K562 (cell line): ENCODE results near the gene KATNB1. TPM values are rescaled to one million over a fixed set of nuclear protein-coding genes. Genes with fewer than 3 reads are reported as not detected.

ENCODE experiments used
- CTBP1 ChIP-seq: fragments of 450-650 bp; IDR thresholded peaks from 2 replicates; pipeline ENCODE4 v1.6.1; 2016; ENCODE audit warnings: borderline replicate concordance
- GATAD2A ChIP-seq: fragments of 450-650 bp; IDR thresholded peaks from 2 replicates; pipeline ENCODE4 v1.6.1; 2017
- JUNB ChIP-seq: fragments of 450-650 bp; formaldehyde crosslinking; conservative IDR thresholded peaks from 2 replicates; pipeline ENCODE4 v1.4.0; 2020; ENCODE audit warnings: mild to moderate bottlenecking
- MEF2A ChIP-seq: IDR thresholded peaks from 2 replicates; pipeline ENCODE4 v1.6.1; 2011; ENCODE audit warnings: low read depth, mild to moderate bottlenecking, low read length, moderate library complexity; ENCODE audit not compliant: control insufficient read depth
- NONO ChIP-seq, 2 experiments: fragments of 200-400 bp in 1 of 2; fragments of 450-650 bp in 1 of 2; formaldehyde crosslinking in 1 of 2; IDR thresholded peaks; 2 replicates each; pipeline ENCODE4 v1.6.1; 2017; ENCODE audit warnings: low read depth in 2 of 2, mild to moderate bottlenecking in 2 of 2, moderate library complexity in 2 of 2, low read length in 1 of 2
- PCBP2 ChIP-seq: fragments of 200-400 bp; formaldehyde crosslinking; IDR thresholded peaks from 2 replicates; pipeline ENCODE4 v1.6.1; 2018; ENCODE audit warnings: low read length, low read depth, mild to moderate bottlenecking, moderate library complexity; ENCODE audit not compliant: poor library complexity, severe bottlenecking
- POLR2B ChIP-seq: fragments of 450-650 bp; IDR thresholded peaks from 2 replicates; pipeline ENCODE4 v1.6.1; 2018; ENCODE audit warnings: low read depth; ENCODE audit not compliant: partially characterized antibody
- POLR3A ChIP-seq: IDR thresholded peaks from 2 replicates; pipeline ENCODE4 v1.6.1; 2011; ENCODE audit warnings: borderline replicate concordance, mild to moderate bottlenecking, moderate library complexity; ENCODE audit not compliant: insufficient read length, insufficient read depth; ENCODE audit errors: extremely low read depth
- RCOR1 ChIP-seq, 2 experiments: IDR thresholded peaks; 2 replicates each; pipeline ENCODE4 v1.6.1; 2012; ENCODE audit warnings: low read depth in 2 of 2, low read length in 2 of 2, borderline replicate concordance in 1 of 2, improper control_type of control experiment in 1 of 2
- RFX7 ChIP-seq: fragments of 250-450 bp; sonication (Bioruptor Pico); IDR thresholded peaks from 2 replicates; pipeline ENCODE4 v1.5.1; 2021; ENCODE audit warnings: mild to moderate bottlenecking
- ZBTB8A ChIP-seq: fragments of 450-650 bp; IDR thresholded peaks from 2 replicates; pipeline ENCODE4 v1.6.1; 2018; ENCODE audit warnings: mild to moderate bottlenecking, moderate library complexity; ENCODE audit not compliant: partially characterized antibody
- ZNF589 ChIP-seq: fragments of 200-800 bp; sonication (Bioruptor generic); IDR thresholded peaks from 2 replicates; pipeline ENCODE4 v1.6.1; 2016; ENCODE audit warnings: low read depth, missing genetic modification characterization, missing compliant biosample characterization
- polyA plus RNA-seq, 8 experiments: library from polyadenylated mRNA; depleted of rRNA in 4 of 8; stranded (reverse) in 5 of 8; unstranded in 3 of 8; fragments of >200 nt; fragmentation: Nextera tagmentation in 2 of 8; fragmentation: Illumina TruSeq in 1 of 8; extraction: Ambion mirVana in 2 of 8; extraction: Trizol in 1 of 8; gene quantifications; 2 replicates each; pipeline versions ENCODE4 v1.2.1 to v1.2.3, GENCODE V29; 2011 to 2014; ENCODE audit warnings: inconsistent platforms in 1 of 8, missing spikeins in 1 of 8
- total RNA-seq, 7 experiments: library from RNA; depleted of rRNA in 6 of 7; stranded (reverse); fragments of >200 nt in 6 of 7; fragmentation: Illumina TruSeq in 2 of 7; extraction: Trizol in 2 of 7; gene quantifications; 2 replicates each; pipeline versions ENCODE4 v1.2.1 to v1.2.3, GENCODE V29; 2011 to 2021; ENCODE audit warnings: low replicate concordance in 1 of 7
- TF ChIP-seq, protein P1 (sequence below): sonication (generic); formaldehyde crosslinking; IDR thresholded peaks from 2 replicates; pipeline ENCODE4 v1.8.1; 2022; ENCODE audit warnings: missing genetic modification reagents
- TF ChIP-seq, protein P2 (sequence below): sonication (generic); formaldehyde crosslinking; IDR thresholded peaks from 2 replicates; pipeline ENCODE4 v1.8.0; 2022; ENCODE audit warnings: missing genetic modification reagents, mild to moderate bottlenecking, borderline replicate concordance
- TF ChIP-seq, protein P3 (sequence below): fragments of 450-650 bp; formaldehyde crosslinking; conservative IDR thresholded peaks from 2 replicates; pipeline ENCODE4 v1.4.0; 2022; ENCODE audit warnings: mild to moderate bottlenecking, missing genetic modification characterization
- TF ChIP-seq, protein P4 (sequence below): IDR thresholded peaks from 2 replicates; pipeline ENCODE4 v1.6.1; 2014; ENCODE audit warnings: antibody characterized with exemption
- TF ChIP-seq, protein P5 (sequence below): sonication (generic); formaldehyde crosslinking; IDR thresholded peaks from 2 replicates; pipeline ENCODE4 v1.8.1; 2023; ENCODE audit warnings: mild to moderate bottlenecking, missing genetic modification reagents

KATNB1 gene
- total and polyA plus RNA-seq, 9 of the 15 experiments (the other 6 are each of a cell fraction or from before 2014, with no cell fraction given): 1.2 to 52.6 (median 21.9) TPM

DNA sequence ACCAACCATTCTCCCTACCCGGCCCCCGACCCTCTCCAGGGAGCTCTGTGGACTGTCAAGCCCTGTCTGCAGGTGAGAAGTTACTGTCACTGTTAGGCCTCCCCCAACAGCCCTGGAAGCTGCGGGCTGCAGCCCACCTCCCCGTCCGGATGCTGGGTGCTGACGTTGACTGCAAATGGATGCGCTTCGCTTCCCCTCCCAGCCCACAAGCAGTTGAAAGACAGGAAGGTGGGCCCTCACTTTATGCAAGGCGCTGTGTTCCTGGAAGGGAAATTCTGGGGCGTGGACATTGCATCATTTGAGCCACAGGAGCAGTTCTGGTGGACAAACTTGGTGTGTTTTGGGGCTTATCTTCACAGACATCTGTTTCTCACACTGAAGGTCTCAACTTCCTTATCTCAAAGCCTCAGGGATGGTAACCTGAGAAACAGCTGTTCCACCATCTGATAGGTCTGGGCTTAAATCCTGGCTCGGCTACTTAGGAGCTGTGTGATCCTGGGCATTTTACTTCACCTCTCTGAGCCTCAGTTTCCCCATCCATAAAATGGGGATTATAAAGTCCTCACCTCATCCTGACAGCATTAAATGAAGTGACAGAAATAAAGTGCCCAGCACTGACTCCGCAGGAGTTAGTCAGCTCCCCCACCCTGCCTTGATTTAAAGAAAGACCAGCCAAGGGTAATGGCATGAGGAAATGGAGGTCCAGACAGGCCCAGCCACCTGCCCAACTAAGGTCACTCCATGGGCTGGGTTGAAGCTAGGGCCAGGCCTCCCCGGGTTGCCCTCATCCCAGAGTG, 45.6 kb upstream of the KATNB1 start (continued):
- TF ChIP-seq, protein P1, sequence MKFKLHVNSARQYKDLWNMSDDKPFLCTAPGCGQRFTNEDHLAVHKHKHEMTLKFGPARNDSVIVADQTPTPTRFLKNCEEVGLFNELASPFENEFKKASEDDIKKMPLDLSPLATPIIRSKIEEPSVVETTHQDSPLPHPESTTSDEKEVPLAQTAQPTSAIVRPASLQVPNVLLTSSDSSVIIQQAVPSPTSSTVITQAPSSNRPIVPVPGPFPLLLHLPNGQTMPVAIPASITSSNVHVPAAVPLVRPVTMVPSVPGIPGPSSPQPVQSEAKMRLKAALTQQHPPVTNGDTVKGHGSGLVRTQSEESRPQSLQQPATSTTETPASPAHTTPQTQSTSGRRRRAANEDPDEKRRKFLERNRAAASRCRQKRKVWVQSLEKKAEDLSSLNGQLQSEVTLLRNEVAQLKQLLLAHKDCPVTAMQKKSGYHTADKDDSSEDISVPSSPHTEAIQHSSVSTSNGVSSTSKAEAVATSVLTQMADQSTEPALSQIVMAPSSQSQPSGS (CRISPR knock-in tag): no peak
- peak; percentile 97 to 99 for TF ChIP-seq RCOR1 (IDR thresholded peaks at IDR 0.05; ENCODE audit: borderline replicate concordance in 1 of 2, low read depth in 2 of 2, low read length in 2 of 2)
- TF ChIP-seq, protein P2, sequence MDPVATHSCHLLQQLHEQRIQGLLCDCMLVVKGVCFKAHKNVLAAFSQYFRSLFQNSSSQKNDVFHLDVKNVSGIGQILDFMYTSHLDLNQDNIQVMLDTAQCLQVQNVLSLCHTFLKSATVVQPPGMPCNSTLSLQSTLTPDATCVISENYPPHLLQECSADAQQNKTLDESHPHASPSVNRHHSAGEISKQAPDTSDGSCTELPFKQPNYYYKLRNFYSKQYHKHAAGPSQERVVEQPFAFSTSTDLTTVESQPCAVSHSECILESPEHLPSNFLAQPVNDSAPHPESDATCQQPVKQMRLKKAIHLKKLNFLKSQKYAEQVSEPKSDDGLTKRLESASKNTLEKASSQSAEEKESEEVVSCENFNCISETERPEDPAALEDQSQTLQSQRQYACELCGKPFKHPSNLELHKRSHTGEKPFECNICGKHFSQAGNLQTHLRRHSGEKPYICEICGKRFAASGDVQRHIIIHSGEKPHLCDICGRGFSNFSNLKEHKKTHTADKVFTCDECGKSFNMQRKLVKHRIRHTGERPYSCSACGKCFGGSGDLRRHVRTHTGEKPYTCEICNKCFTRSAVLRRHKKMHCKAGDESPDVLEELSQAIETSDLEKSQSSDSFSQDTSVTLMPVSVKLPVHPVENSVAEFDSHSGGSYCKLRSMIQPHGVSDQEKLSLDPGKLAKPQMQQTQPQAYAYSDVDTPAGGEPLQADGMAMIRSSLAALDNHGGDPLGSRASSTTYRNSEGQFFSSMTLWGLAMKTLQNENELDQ (CRISPR knock-in tag): no peak
- TF ChIP-seq POLR3A: no peak
- TF ChIP-seq ZNF589 (CRISPR knock-in tag): peak; percentile 99
- TF ChIP-seq GATAD2A: peak; percentile 95
- TF ChIP-seq, protein P3, sequence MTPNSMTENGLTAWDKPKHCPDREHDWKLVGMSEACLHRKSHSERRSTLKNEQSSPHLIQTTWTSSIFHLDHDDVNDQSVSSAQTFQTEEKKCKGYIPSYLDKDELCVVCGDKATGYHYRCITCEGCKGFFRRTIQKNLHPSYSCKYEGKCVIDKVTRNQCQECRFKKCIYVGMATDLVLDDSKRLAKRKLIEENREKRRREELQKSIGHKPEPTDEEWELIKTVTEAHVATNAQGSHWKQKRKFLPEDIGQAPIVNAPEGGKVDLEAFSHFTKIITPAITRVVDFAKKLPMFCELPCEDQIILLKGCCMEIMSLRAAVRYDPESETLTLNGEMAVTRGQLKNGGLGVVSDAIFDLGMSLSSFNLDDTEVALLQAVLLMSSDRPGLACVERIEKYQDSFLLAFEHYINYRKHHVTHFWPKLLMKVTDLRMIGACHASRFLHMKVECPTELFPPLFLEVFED (CRISPR knock-in tag): no peak
- peak in 1 of 2 experiments; percentile 93; a peak in 2 of 4 replicates for TF ChIP-seq NONO (IDR thresholded peaks at IDR 0.05; ENCODE audit: low read depth in 2 of 2, low read length in 1 of 2)
- peak; percentile 99; the same call in 1 of the 2 replicates for TF ChIP-seq CTBP1
- TF ChIP-seq, protein P4, sequence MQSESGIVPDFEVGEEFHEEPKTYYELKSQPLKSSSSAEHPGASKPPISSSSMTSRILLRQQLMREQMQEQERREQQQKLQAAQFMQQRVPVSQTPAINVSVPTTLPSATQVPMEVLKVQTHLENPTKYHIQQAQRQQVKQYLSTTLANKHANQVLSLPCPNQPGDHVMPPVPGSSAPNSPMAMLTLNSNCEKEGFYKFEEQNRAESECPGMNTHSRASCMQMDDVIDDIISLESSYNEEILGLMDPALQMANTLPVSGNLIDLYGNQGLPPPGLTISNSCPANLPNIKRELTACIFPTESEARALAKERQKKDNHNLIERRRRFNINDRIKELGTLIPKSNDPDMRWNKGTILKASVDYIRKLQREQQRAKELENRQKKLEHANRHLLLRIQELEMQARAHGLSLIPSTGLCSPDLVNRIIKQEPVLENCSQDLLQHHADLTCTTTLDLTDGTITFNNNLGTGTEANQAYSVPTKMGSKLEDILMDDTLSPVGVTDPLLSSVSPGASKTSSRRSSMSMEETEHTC: peak; percentile 66; the same call in 1 of the 2 replicates
- TF ChIP-seq, protein P5, sequence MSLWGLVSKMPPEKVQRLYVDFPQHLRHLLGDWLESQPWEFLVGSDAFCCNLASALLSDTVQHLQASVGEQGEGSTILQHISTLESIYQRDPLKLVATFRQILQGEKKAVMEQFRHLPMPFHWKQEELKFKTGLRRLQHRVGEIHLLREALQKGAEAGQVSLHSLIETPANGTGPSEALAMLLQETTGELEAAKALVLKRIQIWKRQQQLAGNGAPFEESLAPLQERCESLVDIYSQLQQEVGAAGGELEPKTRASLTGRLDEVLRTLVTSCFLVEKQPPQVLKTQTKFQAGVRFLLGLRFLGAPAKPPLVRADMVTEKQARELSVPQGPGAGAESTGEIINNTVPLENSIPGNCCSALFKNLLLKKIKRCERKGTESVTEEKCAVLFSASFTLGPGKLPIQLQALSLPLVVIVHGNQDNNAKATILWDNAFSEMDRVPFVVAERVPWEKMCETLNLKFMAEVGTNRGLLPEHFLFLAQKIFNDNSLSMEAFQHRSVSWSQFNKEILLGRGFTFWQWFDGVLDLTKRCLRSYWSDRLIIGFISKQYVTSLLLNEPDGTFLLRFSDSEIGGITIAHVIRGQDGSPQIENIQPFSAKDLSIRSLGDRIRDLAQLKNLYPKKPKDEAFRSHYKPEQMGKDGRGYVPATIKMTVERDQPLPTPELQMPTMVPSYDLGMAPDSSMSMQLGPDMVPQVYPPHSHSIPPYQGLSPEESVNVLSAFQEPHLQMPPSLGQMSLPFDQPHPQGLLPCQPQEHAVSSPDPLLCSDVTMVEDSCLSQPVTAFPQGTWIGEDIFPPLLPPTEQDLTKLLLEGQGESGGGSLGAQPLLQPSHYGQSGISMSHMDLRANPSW (CRISPR knock-in tag): peak; percentile 68
- no peak for TF ChIP-seq PCBP2
- TF ChIP-seq JUNB (CRISPR knock-in tag): no peak
- TF ChIP-seq ZBTB8A: no peak
- peak; percentile 84 for TF ChIP-seq MEF2A
- TF ChIP-seq POLR2B: peak; percentile 64
- no peak for TF ChIP-seq RFX7 (CRISPR knock-in tag)
